ENCODE measurements around the gene POU2F2.

- no peak for TF ChIP-seq CTCF (IDR thresholded peaks at IDR 0.05)
- no peak for TF ChIP-seq POLR2AphosphoS5 (IDR thresholded peaks at IDR 0.05)
- TF ChIP-seq EP300 (IDR thresholded peaks at IDR 0.05) = no peak
Measured at GRCh38 chr19:42169486-42170413, 37.5 kb upstream of the POU2F2 start.

Measured in stomach (tissue), 4 donors.